ENCODE data around the gene BOLA1. TPM values are rescaled to one million over a fixed set of nuclear protein-coding genes. Genes with fewer than 3 reads are reported as not detected.
A peak's percentile ranks its signal among the peaks of the same experiment; 100 is the strongest.
"Not testable (repeated sequence)": the region's sequence is repeated elsewhere in the genome, so short reads cannot be mapped to it uniquely, and the experiment has no call there.

The BOLA1 gene
- 10 to 100 TPM; 19.7 to 28.1 (median 21.7) TPM for polyA plus RNA-seq (ENCODE audit: insufficient read length in 4 of 4)

GRCh38 chr1:149899460-149900284, at the start of gene BOLA1:
BOLA1 (plus strand) TSS chr1:149899568; CDS start chr1:149900060, 492 bp downstream.
- DNase-seq (ENCODE audit: low read depth in 4 of 4, low spot score in 3 of 4), result peak; percentile 87 to 91 (median 90)

- DNase-seq (ENCODE audit: low read depth in 4 of 4, low spot score in 3 of 4), result no peak
These were observed 49.4 kb upstream of the BOLA1 start for GRCh38 chr1:149849947-149850360.

- not testable (repeated sequence) for DNase-seq (ENCODE audit: low read depth in 4 of 4, low spot score in 3 of 4)
These were observed 48.5 kb upstream of the BOLA1 start for GRCh38 chr1:149850732-149851345.

GRCh38 chr1:149851585-149852213, 47.7 kb upstream of the BOLA1 start:
- not testable (repeated sequence) for DNase-seq (ENCODE audit: low read depth in 4 of 4, low spot score in 3 of 4)

- DNase-seq (ENCODE audit: low read depth in 4 of 4, low spot score in 3 of 4), result not testable (repeated sequence)
These were observed 47.1 kb upstream of the BOLA1 start for GRCh38 chr1:149852263-149852662.

- DNase-seq (ENCODE audit: low read depth in 4 of 4, low spot score in 3 of 4), result not testable (repeated sequence)
These were observed 39.1 kb upstream of the BOLA1 start for GRCh38 chr1:149860271-149860670.

GRCh38 chr1:149860684-149861496, 38.5 kb upstream of the BOLA1 start:
- not testable (repeated sequence) for DNase-seq (ENCODE audit: low read depth in 4 of 4, low spot score in 3 of 4)

- not testable (repeated sequence) for DNase-seq (ENCODE audit: low read depth in 4 of 4, low spot score in 3 of 4)
These were observed 37.8 kb upstream of the BOLA1 start for GRCh38 chr1:149861497-149862054.

GRCh38 chr1:149866887-149867286, 32.5 kb upstream of the BOLA1 start:
- DNase-seq (ENCODE audit: low read depth in 4 of 4, low spot score in 3 of 4), result not testable (repeated sequence)

GRCh38 chr1:149873060-149873459, 26.3 kb upstream of the BOLA1 start:
- not testable (repeated sequence) for DNase-seq (ENCODE audit: low read depth in 4 of 4, low spot score in 3 of 4)

GRCh38 chr1:149877211-149877946, 22.0 kb upstream of the BOLA1 start:
- DNase-seq (ENCODE audit: low read depth in 4 of 4, low spot score in 3 of 4), result no peak

GRCh38 chr1:149879556-149879955, 19.8 kb upstream of the BOLA1 start:
- DNase-seq (ENCODE audit: low read depth in 4 of 4, low spot score in 3 of 4), result no peak

GRCh38 chr1:149881876-149882275, 17.5 kb upstream of the BOLA1 start:
- DNase-seq (ENCODE audit: low read depth in 4 of 4, low spot score in 3 of 4), result no peak

- DNase-seq (ENCODE audit: low read depth in 4 of 4, low spot score in 3 of 4), result no peak
These were observed 15.6 kb upstream of the BOLA1 start for GRCh38 chr1:149883598-149884247.

- peak in 1 of 4 donors; percentile 33 for DNase-seq (ENCODE audit: low read depth in 4 of 4, low spot score in 3 of 4)
These were observed 14.7 kb upstream of the BOLA1 start for GRCh38 chr1:149884433-149885338.

GRCh38 chr1:149885339-149886120, 13.8 kb upstream of the BOLA1 start:
- DNase-seq (ENCODE audit: low read depth in 4 of 4, low spot score in 3 of 4), result peak; percentile 74 to 78 (median 76)

GRCh38 chr1:149886121-149886395, 13.3 kb upstream of the BOLA1 start:
- DNase-seq (ENCODE audit: low read depth in 4 of 4, low spot score in 3 of 4), result not testable (repeated sequence)
